GM23248 (cell line): Measurements from ENCODE around the gene MTSS2. TPM values are rescaled to one million over a fixed set of nuclear protein-coding genes. Genes with fewer than 3 reads are reported as not detected.
A peak's percentile ranks its signal among the peaks of the same experiment; 100 is the strongest.

Experiments
- DNase-seq: peaks from one replicate; pipeline ENCODE4 v3.0.0-alpha.2; 2015
- H2AFZ ChIP-seq: fragments of 200-600 bp; sonication (generic); 2 replicates; pipeline ENCODE4 v1.6.1; 2016; ENCODE audit warnings: antibody characterized with exemption
- H3F3A ChIP-seq: fragments of 200-600 bp; sonication (generic); 2 replicates; pipeline ENCODE4 v1.6.1; 2016; ENCODE audit warnings: mild to moderate bottlenecking, antibody characterized with exemption, mixed run types; ENCODE audit not compliant: insufficient read depth
- H3K27ac ChIP-seq: fragments of 200-600 bp; sonication (generic); 2 replicates; pipeline ENCODE4 v1.5.1; 2016; ENCODE audit warnings: mild to moderate bottlenecking
- H3K27me3 ChIP-seq: fragments of 200-600 bp; sonication (generic); replicated peaks from 2 replicates; pipeline ENCODE4 v1.6.1; 2016; ENCODE audit warnings: mild to moderate bottlenecking; ENCODE audit not compliant: insufficient read depth
- H3K36me3 ChIP-seq: fragments of 200-600 bp; sonication (generic); 2 replicates; pipeline ENCODE4 v1.6.1; 2016; ENCODE audit warnings: low read depth, mild to moderate bottlenecking
- H3K4me1 ChIP-seq: fragments of 200-600 bp; sonication (generic); 2 replicates; pipeline ENCODE4 v1.6.1; 2016; ENCODE audit warnings: mild to moderate bottlenecking; ENCODE audit not compliant: insufficient read depth
- H3K4me2 ChIP-seq: fragments of 200-600 bp; sonication (generic); one replicate; pipeline ENCODE4 v1.6.1; 2016; ENCODE audit warnings: mild to moderate bottlenecking; ENCODE audit not compliant: unreplicated experiment
- H3K4me3 ChIP-seq: fragments of 200-600 bp; sonication (generic); 2 replicates; pipeline ENCODE4 v1.5.1; 2016; ENCODE audit warnings: mild to moderate bottlenecking
- H3K79me2 ChIP-seq: fragments of 200-600 bp; sonication (generic); 2 replicates; pipeline ENCODE4 v1.6.1; 2016; ENCODE audit warnings: mild to moderate bottlenecking; ENCODE audit not compliant: insufficient read depth
- H3K9ac ChIP-seq: fragments of 200-600 bp; sonication (generic); 2 replicates; pipeline ENCODE4 v1.6.1; 2016; ENCODE audit warnings: mild to moderate bottlenecking
- H3K9me2 ChIP-seq: fragments of 200-600 bp; sonication (generic); 2 replicates; pipeline ENCODE4 v1.6.1; 2016; ENCODE audit warnings: mixed run types, mild to moderate bottlenecking, moderate library complexity; ENCODE audit not compliant: insufficient read depth
- H3K9me3 ChIP-seq: fragments of 200-600 bp; sonication (generic); one replicate; pipeline ENCODE4 v1.6.1; 2017; ENCODE audit warnings: low read depth
- H4K20me1 ChIP-seq: fragments of 200-600 bp; sonication (generic); 2 replicates; pipeline ENCODE4 v1.6.0; 2016; ENCODE audit not compliant: insufficient read depth
- EZH2 ChIP-seq: fragments of 200-600 bp; sonication (generic); IDR thresholded peaks from 2 replicates; pipeline ENCODE4 v1.6.1; 2018; ENCODE audit warnings: antibody characterized with exemption, mild to moderate bottlenecking; ENCODE audit not compliant: insufficient read depth, poor library complexity, severe bottlenecking
- EZH2phosphoT487 ChIP-seq: fragments of 200-600 bp; sonication (generic); IDR thresholded peaks from 2 replicates; pipeline ENCODE4 v1.6.1; 2018; ENCODE audit warnings: antibody characterized with exemption, moderate library complexity, mild to moderate bottlenecking, low read depth; ENCODE audit not compliant: insufficient read depth
- WGBS, 2 experiments: methylation state at CpG; one replicate each; pipeline ENCODE4 v1.1.6; 2015 to 2017; ENCODE audit warnings: low lambda C conversion rate in 2 of 2, low coverage in 1 of 2; ENCODE audit errors: missing lambda C conversion rate in 2 of 2; 5-methylcytosine and 5-hydroxymethylcytosine counted together
- in situ Hi-C: fragments of 300-500 bp; cut with MboI; formaldehyde crosslinking; loops from 2 replicates; pipeline ENCODE4 v1.15.0; 2020
- polyA plus RNA-seq: library from polyadenylated mRNA; unstranded; fragments of >200 nt; fragmentation: Nextera tagmentation; extraction: Ambion mirVana; gene quantifications from 2 replicates; pipeline ENCODE4 v1.2.1, GENCODE V29; 2016
- total RNA-seq: library from RNA; depleted of rRNA; stranded (reverse); fragments of >200 nt; shearing (Covaris generic); gene quantifications from 2 replicates; pipeline ENCODE4 v1.2.3, GENCODE V29; 2014

The MTSS2 gene
- total and polyA plus RNA-seq, 2 experiments from 2014 or later: 0.44 to 23.7 TPM

- Histone ChIP-seq H3K4me2 (no peak overlapping the region), H3K79me2 (no peaks in the 10 kb centered on the region), H3K27me3 (no peaks in the 10 kb centered on the region), H3K9ac (no peak overlapping the region), H2AFZ (no peak overlapping the region), H3K4me3 (no peak overlapping the region), H3K27ac (no peak overlapping the region), H3K4me1 (0 out of 2 replicates have a peak, but pooled peaks cover 10% of the 10 kb centered on the region), H3K36me3 (no peaks in the 10 kb centered on the region), H3K9me2 (no peaks in the 10 kb centered on the region), H3K9me3 (no peaks in the 10 kb centered on the region), H4K20me1 (no peaks in the 10 kb centered on the region), H3F3A (no peaks in the 10 kb centered on the region)
- in situ Hi-C loops: loop anchor here (10.0 kb wide), 2 partner anchors 114 to 294 kb away; no protein-coding TSS in a partner anchor
- WGBS, 2 experiments: 66 to 67% methylated on average over 7 of the region's 7 CpGs
- TF ChIP-seq EZH2phosphoT487: no peak
- no peak for TF ChIP-seq EZH2
- DNase-seq: peak; percentile 69
Measured at GRCh38 chr16:70649300-70649699, 36.6 kb downstream of the MTSS2 start.

GRCh38 chr16:70648606-70649005 lies 37.2 kb downstream of the MTSS2 start:
- Histone ChIP-seq H3K9ac (no peak overlapping the region), H3K27ac (no peak overlapping the region), H4K20me1 (no peaks in the 10 kb centered on the region), H2AFZ (no peak overlapping the region), H3K27me3 (no peaks in the 10 kb centered on the region), H3K9me2 (no peaks in the 10 kb centered on the region), H3K36me3 (no peaks in the 10 kb centered on the region), H3K4me3 (no peak overlapping the region), H3K4me2 (no peak overlapping the region), H3K4me1 (0 out of 2 replicates have a peak, but pooled peaks cover 7% of the 10 kb centered on the region), H3F3A (no peaks in the 10 kb centered on the region), H3K9me3 (no peaks in the 10 kb centered on the region), H3K79me2 (no peaks in the 10 kb centered on the region)
- DNase-seq: no peak
- TF ChIP-seq EZH2phosphoT487 (no peak), EZH2 (no peak)
- WGBS, 2 experiments: 86 to 95% methylated on average over 4 to 6 of the region's 6 CpGs
- in situ Hi-C loops: loop anchor here (10.0 kb wide), 2 partner anchors 114 to 294 kb away; no protein-coding TSS in a partner anchor

GRCh38 chr16:70647441-70648359 lies 38.2 kb downstream of the MTSS2 start:
- 62% methylated on average over 15 of the region's 15 CpGs for WGBS, 2 experiments
- no peaks in the 10 kb centered on the region for H3K9me3 ChIP-seq
- TF ChIP-seq EZH2 (no peak), EZH2phosphoT487 (no peak)
- H3K36me3 ChIP-seq: no peaks in the 10 kb centered on the region
- no peaks in the 10 kb centered on the region for H4K20me1 ChIP-seq
- H3K4me1 ChIP-seq: 0 out of 2 replicates have a peak, but pooled peaks cover 7% of the 10 kb centered on the region
- no peak overlapping the region for H3K4me3 ChIP-seq
- H3K79me2 ChIP-seq: no peaks in the 10 kb centered on the region
- H3K27ac ChIP-seq: no peak overlapping the region
- H2AFZ ChIP-seq: 0 out of 2 replicates have a peak overlapping the region, but pooled peaks have one; percentile 39
- H3K27me3 ChIP-seq: no peaks in the 10 kb centered on the region
- no peak overlapping the region for H3K4me2 ChIP-seq
- DNase-seq: peak; percentile 59
- no peaks in the 10 kb centered on the region for H3K9me2 ChIP-seq
- in situ Hi-C loops: loop anchor here (10.0 kb wide), 2 partner anchors 113 to 293 kb away; no protein-coding TSS in a partner anchor
- H3K9ac ChIP-seq: no peak overlapping the region
- no peaks in the 10 kb centered on the region for H3F3A ChIP-seq

GRCh38 chr16:70646260-70647241 lies 39.3 kb downstream of the MTSS2 start, which contains the start of gene IL34:
IL34 (plus strand) TSS chr16:70646559; CDS start chr16:70646948, 389 bp downstream.
- Histone ChIP-seq H2AFZ (0 out of 2 replicates have a peak within 1 kb of the TSS, but pooled peaks have one; percentile 39), H3K4me2 (no peak within 1 kb of the TSS), H3K27ac (no peak within 1 kb of the TSS), H3F3A (no peaks in the 10 kb centered on the region), H3K79me2 (no peaks in the 10 kb centered on the region), H3K9ac (no peak within 1 kb of the TSS), H3K9me2 (no peaks in the 10 kb centered on the region), H3K27me3 (no peaks in the 10 kb centered on the region), H3K4me1 (0 out of 2 replicates have a peak, but pooled peaks cover 7% of the 10 kb centered on the region), H4K20me1 (no peaks in the 10 kb centered on the region), H3K4me3 (no peak within 1 kb of the TSS), H3K36me3 (no peaks in the 10 kb centered on the region), H3K9me3 (no peaks in the 10 kb centered on the region)
- peak; percentile 45 for DNase-seq
- TF ChIP-seq EZH2: no peak
- no peak for TF ChIP-seq EZH2phosphoT487
- in situ Hi-C loops: loop anchor here (10.0 kb wide), 2 partner anchors 112 to 292 kb away; no protein-coding TSS in a partner anchor
- 44 to 45% methylated on average over 37 to 38 of the region's 39 CpGs for WGBS, 2 experiments
